ENCODE results near the gene HHLA2.

Gene HHLA2

GRCh38 chr3:108315767-108316301 is 19.5 kb downstream of the HHLA2 start:
- no peak overlapping the region for H3K4me3 ChIP-seq (ENCODE audit: low read depth, low read length)
- TF ChIP-seq CTCF (IDR thresholded peaks at IDR 0.05; ENCODE audit: low read depth, low read length, missing control alignments) = no peak
- DNase-seq (ENCODE audit: low read depth) = no peak

GRCh38 chr3:108319428-108320082 is 23.2 kb downstream of the HHLA2 start:
- TF ChIP-seq CTCF (IDR thresholded peaks at IDR 0.05; ENCODE audit: low read depth, low read length, missing control alignments) = no peak
- no peak for DNase-seq (ENCODE audit: low read depth)
- H3K4me3 ChIP-seq (ENCODE audit: low read depth, low read length) = no peak overlapping the region

GRCh38 chr3:108320746-108321350 is 24.5 kb downstream of the HHLA2 start:
- TF ChIP-seq CTCF (IDR thresholded peaks at IDR 0.05; ENCODE audit: low read depth, low read length, missing control alignments) = no peak
- no peak overlapping the region for H3K4me3 ChIP-seq (ENCODE audit: low read depth, low read length)
- no peak for DNase-seq (ENCODE audit: low read depth)

- DNase-seq (ENCODE audit: low read depth) = no peak
- H3K4me3 ChIP-seq (ENCODE audit: low read depth, low read length) = no peak overlapping the region
- TF ChIP-seq CTCF (IDR thresholded peaks at IDR 0.05; ENCODE audit: low read depth, low read length, missing control alignments) = peak; percentile 5
Observed at GRCh38 chr3:108322352-108322751, 26.0 kb downstream of the HHLA2 start.

GRCh38 chr3:108324177-108324576 is 27.8 kb downstream of the HHLA2 start:
- no peak overlapping the region for H3K4me3 ChIP-seq (ENCODE audit: low read depth, low read length)
- no peak for TF ChIP-seq CTCF (IDR thresholded peaks at IDR 0.05; ENCODE audit: low read depth, low read length, missing control alignments)
- DNase-seq (ENCODE audit: low read depth) = no peak

- TF ChIP-seq CTCF (IDR thresholded peaks at IDR 0.05; ENCODE audit: low read depth, low read length, missing control alignments) = no peak
- no peak for DNase-seq (ENCODE audit: low read depth)
- no peak overlapping the region for H3K4me3 ChIP-seq (ENCODE audit: low read depth, low read length)
Observed at GRCh38 chr3:108327168-108327567, 30.8 kb downstream of the HHLA2 start.
